WERI-Rb-1 (cell line): ENCODE data around the gene UCK1.

Source experiments
- DNase-seq: peaks from one replicate; pipeline ENCODE4 v3.0.0-alpha.2; 2020
- H3K27ac ChIP-seq: fragments of 250-450 bp; sonication (Bioruptor Pico); 2 replicates; pipeline ENCODE4 v1.5.1; 2020; ENCODE audit warnings: mild to moderate bottlenecking, moderate library complexity
- H3K27me3 ChIP-seq: fragments of 250-450 bp; sonication (Bioruptor Pico); 2 replicates; pipeline ENCODE4 v1.5.1; 2021; ENCODE audit warnings: mild to moderate bottlenecking, low read depth, moderate library complexity; ENCODE audit not compliant: insufficient read depth, severe bottlenecking
- H3K36me3 ChIP-seq: fragments of 250-450 bp; sonication (Bioruptor Pico); 2 replicates; pipeline ENCODE4 v1.5.1; 2020; ENCODE audit warnings: mild to moderate bottlenecking, moderate library complexity
- H3K4me3 ChIP-seq: 2 replicates; pipeline ENCODE4 v1.5.1; 2011; ENCODE audit warnings: low read depth, mild to moderate bottlenecking, control low read depth, low read length
- H3K9me3 ChIP-seq: fragments of 250-450 bp; sonication (Bioruptor Pico); 2 replicates; pipeline ENCODE4 v1.5.1; 2021; ENCODE audit warnings: mild to moderate bottlenecking, moderate library complexity; ENCODE audit not compliant: severe bottlenecking
- CTCF ChIP-seq: IDR thresholded peaks from 2 replicates; pipeline ENCODE4 v1.5.1; 2011; ENCODE audit warnings: low read depth, mild to moderate bottlenecking, control low read depth, inconsistent platforms, low read length

The UCK1 gene

GRCh38 chr9:131496844-131497405, 34.1 kb downstream of the UCK1 start:
- DNase-seq: no peak
- H3K27ac ChIP-seq: no peak overlapping the region

GRCh38 chr9:131495785-131496184, 35.3 kb downstream of the UCK1 start:
- DNase-seq: no peak
- TF ChIP-seq CTCF: no peak
- Histone ChIP-seq H3K27me3 (no peaks in the 10 kb centered on the region), H3K36me3 (peaks cover 99% of the 10 kb centered on the region), H3K27ac (no peak overlapping the region), H3K9me3 (no peaks in the 10 kb centered on the region), H3K4me3 (no peak overlapping the region)

More at GRCh38 chr9:131496844-131497405, 34.1 kb downstream of the UCK1 start:
- no peaks in the 10 kb centered on the region for H3K27me3 ChIP-seq
- H3K9me3 ChIP-seq: no peaks in the 10 kb centered on the region
- no peak overlapping the region for H3K4me3 ChIP-seq
- TF ChIP-seq CTCF: no peak
- H3K36me3 ChIP-seq: peaks cover 92% of the 10 kb centered on the region

GRCh38 chr9:131494296-131494870, 36.7 kb downstream of the UCK1 start:
- no peak for TF ChIP-seq CTCF
- H3K9me3 ChIP-seq: no peaks in the 10 kb centered on the region
- H3K27ac ChIP-seq: no peak overlapping the region
- H3K36me3 ChIP-seq: peaks cover 99% of the 10 kb centered on the region
- no peaks in the 10 kb centered on the region for H3K27me3 ChIP-seq
- no peak for DNase-seq
- H3K4me3 ChIP-seq: no peak overlapping the region

GRCh38 chr9:131492070-131492469, 39.0 kb downstream of the UCK1 start:
- Histone ChIP-seq H3K27ac (no peak overlapping the region), H3K27me3 (no peaks in the 10 kb centered on the region), H3K36me3 (peaks cover 100% of the 10 kb centered on the region), H3K9me3 (no peaks in the 10 kb centered on the region), H3K4me3 (no peak overlapping the region)
- TF ChIP-seq CTCF: no peak
- DNase-seq: no peak

- Histone ChIP-seq H3K27ac (no peak overlapping the region), H3K27me3 (no peaks in the 10 kb centered on the region), H3K9me3 (no peaks in the 10 kb centered on the region), H3K4me3 (no peak overlapping the region), H3K36me3 (peaks cover 100% of the 10 kb centered on the region)
- DNase-seq: no peak
- no peak for TF ChIP-seq CTCF
Measured at GRCh38 chr9:131491001-131491710, 39.9 kb downstream of the UCK1 start.

GRCh38 chr9:131490514-131490913, 40.5 kb downstream of the UCK1 start:
- no peak for TF ChIP-seq CTCF
- no peak overlapping the region for H3K4me3 ChIP-seq
- H3K27me3 ChIP-seq: no peaks in the 10 kb centered on the region
- H3K9me3 ChIP-seq: no peaks in the 10 kb centered on the region
- no peak for DNase-seq
- H3K27ac ChIP-seq: no peak overlapping the region
- peaks cover 100% of the 10 kb centered on the region for H3K36me3 ChIP-seq
